Natural killer cell (primary cell): ENCODE data around the gene HOXA5. TPM values are rescaled to one million over a fixed set of nuclear protein-coding genes. Genes with fewer than 3 reads are reported as not detected.

ENCODE experiments used
- ATAC-seq, 3 donors: fragments of 150-1000 bp in 2 of 3; fragments of 200-7000 bp in 1 of 3; cut with Tn5 transposase; 1 replicate in 1 of 3; 2 replicates in 2 of 3; pipeline ENCODE4 v1.10.0; 2021; ENCODE audit warnings: mild to moderate bottlenecking in 2 of 3, moderate library complexity in 2 of 3
- DNase-seq, 2 donors: peaks; one replicate each; pipeline versions ENCODE4 v3.0.0 to v3.0.0-alpha.2; 2013 to 2021; ENCODE audit warnings: mixed read lengths in 1 of 2
- H3K27ac ChIP-seq: one replicate; pipeline ENCODE4 v1.5.1; 2013; ENCODE audit warnings: mild to moderate bottlenecking, low read length
- H3K27me3 ChIP-seq: one replicate; pipeline ENCODE4 v1.6.1; 2013; ENCODE audit warnings: low read length; ENCODE audit not compliant: control insufficient read depth, insufficient read depth
- H3K36me3 ChIP-seq: one replicate; pipeline ENCODE4 v1.6.1; 2013; ENCODE audit warnings: low read length; ENCODE audit not compliant: control insufficient read depth, insufficient read depth
- H3K4me1 ChIP-seq: one replicate; pipeline ENCODE4 v1.6.1; 2013; ENCODE audit warnings: low read length; ENCODE audit not compliant: control insufficient read depth, insufficient read depth
- H3K4me3 ChIP-seq: one replicate; pipeline ENCODE4 v1.5.1; 2013; ENCODE audit warnings: low read length
- H3K9me3 ChIP-seq: one replicate; pipeline ENCODE4 v1.6.1; 2013; ENCODE audit warnings: low read length; ENCODE audit not compliant: control insufficient read depth, insufficient read depth
- H3K27ac Mint-ChIP-seq, 2 donors: one replicate each; pipeline ENCODE4 v1.8.0; 2022; ENCODE audit warnings: mild to moderate bottlenecking in 2 of 2, mixed read lengths in 2 of 2, moderate library complexity in 1 of 2
- H3K27me3 Mint-ChIP-seq, 2 donors: one replicate each; pipeline ENCODE4 v1.8.0; 2022; ENCODE audit warnings: low read depth in 2 of 2, mixed read lengths in 2 of 2
- H3K36me3 Mint-ChIP-seq: one replicate; pipeline ENCODE4 v1.8.0; 2022; ENCODE audit warnings: mixed read lengths
- H3K4me1 Mint-ChIP-seq, 2 donors: one replicate each; pipeline ENCODE4 v1.8.0; 2022; ENCODE audit warnings: mixed read lengths in 2 of 2
- H3K4me3 Mint-ChIP-seq: one replicate; pipeline ENCODE4 v1.8.0; 2022; ENCODE audit warnings: mild to moderate bottlenecking, moderate library complexity, mixed read lengths
- H3K9me3 Mint-ChIP-seq, 2 donors: one replicate each; pipeline ENCODE4 v1.8.0; 2022; ENCODE audit warnings: mixed read lengths in 2 of 2
- WGBS: methylation state at CpG from one replicate; pipeline ENCODE4 v1.1.7; 2013; ENCODE audit warnings: missing lambda C conversion rate; ENCODE audit not compliant: insufficient coverage; 5-methylcytosine and 5-hydroxymethylcytosine counted together
- intact Hi-C: fragments of 100-400 bp; cut with micrococcal nuclease; formaldehyde crosslinking; loops from one replicate; pipeline ENCODE4 v1.14.2; 2022
- total RNA-seq, 4 donors: library from RNA; stranded (reverse); fragments of 120-200 nt in 1 of 4; gene quantifications; one replicate each; pipeline versions ENCODE4 v1.2.3 to v1.2.4, GENCODE V29; 2013 to 2022
- TF ChIP-seq, protein P1 (sequence below): fragments of 200-600 bp; IDR thresholded peaks from one replicate; pipeline ENCODE4 v1.8.0; 2022; ENCODE audit warnings: antibody characterized with exemption

Gene HOXA5
- total RNA-seq, 3 donors from 2014 or later (not counting 1 experiment from before 2014, with no cell fraction given): 0.29 to 13.0 (median 0.52) TPM

DNA sequence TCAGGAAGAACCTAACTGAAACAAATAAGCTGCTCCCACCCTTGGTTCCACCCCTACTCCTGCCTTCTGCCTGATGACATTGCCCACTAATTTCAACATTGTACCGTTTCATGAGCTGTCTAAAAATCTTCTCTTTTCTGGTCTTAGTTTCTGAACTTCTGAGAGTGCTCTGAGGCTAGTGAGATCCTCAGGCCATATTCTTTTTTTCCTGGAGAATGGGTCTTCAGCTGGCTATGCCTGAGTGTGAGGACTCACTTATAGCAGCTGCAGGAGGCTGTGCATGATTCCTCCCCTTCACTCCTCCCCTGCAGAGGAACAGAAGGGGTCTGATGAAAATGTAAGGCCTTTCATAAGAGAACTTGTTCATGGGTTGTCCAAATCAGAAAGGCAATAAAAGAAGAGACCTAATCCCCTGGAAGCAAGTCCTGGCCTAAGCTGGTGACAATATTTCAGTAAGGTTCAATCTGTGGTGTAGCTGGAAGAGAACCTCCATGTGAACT, 24.0 kb downstream of the HOXA5 start:
- no peaks in the 10 kb centered on the region for H3K36me3 ChIP-seq
- TF ChIP-seq, protein P1, sequence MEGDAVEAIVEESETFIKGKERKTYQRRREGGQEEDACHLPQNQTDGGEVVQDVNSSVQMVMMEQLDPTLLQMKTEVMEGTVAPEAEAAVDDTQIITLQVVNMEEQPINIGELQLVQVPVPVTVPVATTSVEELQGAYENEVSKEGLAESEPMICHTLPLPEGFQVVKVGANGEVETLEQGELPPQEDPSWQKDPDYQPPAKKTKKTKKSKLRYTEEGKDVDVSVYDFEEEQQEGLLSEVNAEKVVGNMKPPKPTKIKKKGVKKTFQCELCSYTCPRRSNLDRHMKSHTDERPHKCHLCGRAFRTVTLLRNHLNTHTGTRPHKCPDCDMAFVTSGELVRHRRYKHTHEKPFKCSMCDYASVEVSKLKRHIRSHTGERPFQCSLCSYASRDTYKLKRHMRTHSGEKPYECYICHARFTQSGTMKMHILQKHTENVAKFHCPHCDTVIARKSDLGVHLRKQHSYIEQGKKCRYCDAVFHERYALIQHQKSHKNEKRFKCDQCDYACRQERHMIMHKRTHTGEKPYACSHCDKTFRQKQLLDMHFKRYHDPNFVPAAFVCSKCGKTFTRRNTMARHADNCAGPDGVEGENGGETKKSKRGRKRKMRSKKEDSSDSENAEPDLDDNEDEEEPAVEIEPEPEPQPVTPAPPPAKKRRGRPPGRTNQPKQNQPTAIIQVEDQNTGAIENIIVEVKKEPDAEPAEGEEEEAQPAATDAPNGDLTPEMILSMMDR: no peak
- H3K27me3 Mint-ChIP-seq: peaks cover 0 to 9% of the 10 kb centered on the region in 2 donors
- ATAC-seq (no peak), DNase-seq (no peak)
- H3K4me1 Mint-ChIP-seq: no peaks in the 10 kb centered on the region
- intact Hi-C loops: no loop called here
- H3K9me3 ChIP-seq: no peaks in the 10 kb centered on the region
- WGBS: 70% methylated on average over 1 of the region's 1 CpG
- H3K4me3 Mint-ChIP-seq: no peak overlapping the region
- no peak overlapping the region for H3K27ac ChIP-seq
- H3K4me1 ChIP-seq: no peaks in the 10 kb centered on the region
- no peaks in the 10 kb centered on the region for H3K27me3 ChIP-seq
- H3K9me3 Mint-ChIP-seq: no peaks in the 10 kb centered on the region
- no peak overlapping the region for H3K4me3 ChIP-seq
- H3K36me3 Mint-ChIP-seq: no peaks in the 10 kb centered on the region
- H3K27ac Mint-ChIP-seq: no peak overlapping the region

DNA sequence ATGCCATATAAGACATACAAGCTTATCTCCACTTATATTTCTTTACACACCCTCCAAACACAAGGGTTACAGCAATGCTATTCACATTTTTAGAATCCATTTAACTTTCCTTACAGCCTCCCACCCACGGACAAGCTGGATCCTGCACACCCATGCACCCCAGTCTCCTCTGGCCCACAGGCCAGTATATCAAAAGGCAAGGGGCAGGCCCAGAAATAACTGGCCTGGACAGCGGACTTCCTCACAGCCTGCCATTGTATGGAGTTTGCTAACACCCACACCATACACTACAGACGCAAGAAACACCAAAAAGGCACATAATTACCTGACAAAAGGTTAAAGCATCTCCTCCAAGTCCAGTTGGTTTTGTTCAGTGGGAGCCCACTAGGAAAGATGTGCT, 24.9 kb downstream of the HOXA5 start:
- Histone ChIP-seq H3K27me3 (no peaks in the 10 kb centered on the region), H3K4me3 (no peak overlapping the region), H3K27ac (no peak overlapping the region), H3K9me3 (no peaks in the 10 kb centered on the region), H3K4me1 (no peaks in the 10 kb centered on the region), H3K36me3 (no peaks in the 10 kb centered on the region)
- Mint-ChIP-seq H3K27ac (no peak overlapping the region), H3K27me3 (peaks cover 0 to 4% of the 10 kb centered on the region in 2 donors), H3K36me3 (no peaks in the 10 kb centered on the region), H3K9me3 (no peaks in the 10 kb centered on the region), H3K4me3 (no peak overlapping the region), H3K4me1 (no peaks in the 10 kb centered on the region)
- TF ChIP-seq, protein P1: no peak
- no peak for DNase-seq
- 87% methylated on average over 2 of the region's 3 CpGs for WGBS
- ATAC-seq: no peak
- intact Hi-C loops: no loop called here

GRCh38 chr7:27117887-27118491, 25.5 kb downstream of the HOXA5 start:
- ATAC-seq (no peak), DNase-seq (no peak)
- Histone ChIP-seq H3K27me3 (no peaks in the 10 kb centered on the region), H3K4me1 (no peaks in the 10 kb centered on the region), H3K36me3 (no peaks in the 10 kb centered on the region), H3K4me3 (no peak overlapping the region), H3K9me3 (no peaks in the 10 kb centered on the region), H3K27ac (no peak overlapping the region)
- no peaks in the 10 kb centered on the region for H3K36me3 Mint-ChIP-seq
- TF ChIP-seq, protein P1: no peak
- H3K4me1 Mint-ChIP-seq: no peaks in the 10 kb centered on the region
- H3K27me3 Mint-ChIP-seq: peaks cover 0 to 4% of the 10 kb centered on the region in 2 donors
- 91% methylated on average over 19 of the region's 19 CpGs for WGBS
- H3K27ac Mint-ChIP-seq: no peak overlapping the region
- intact Hi-C loops: no loop called here
- no peak overlapping the region for H3K4me3 Mint-ChIP-seq
- no peaks in the 10 kb centered on the region for H3K9me3 Mint-ChIP-seq
